ENCODE measurements around the gene FBXO40.

GRCh38 chr3:121567649-121568048 is 25.5 kb upstream of the FBXO40 start, which contains the start of gene ARGFX:
- TF ChIP-seq CTCF (IDR thresholded peaks at IDR 0.05; ENCODE audit: borderline replicate concordance, extremely low read depth, low read length, poor library complexity, severe bottlenecking) (no peak), EZH2 (IDR thresholded peaks at IDR 0.05; ENCODE audit: borderline replicate concordance, low read depth, low read length, severe bottlenecking) (no peak)

Measured in DND-41 (cell line).